GM12874 (cell line): Measurements from ENCODE around the gene CACNA1B.

Source experiments
- CTCF ChIP-seq: IDR thresholded peaks from 2 replicates; pipeline ENCODE4 v1.5.1; 2011; ENCODE audit warnings: low read depth, mild to moderate bottlenecking, control low read depth, low read length, moderate library complexity; ENCODE audit not compliant: insufficient read depth

CACNA1B gene

GRCh38 chr9:138067613-138068367 is 190.2 kb downstream of the CACNA1B start:
- no peak for TF ChIP-seq CTCF

GRCh38 chr9:138068601-138069035 is 191.0 kb downstream of the CACNA1B start:
- no peak for TF ChIP-seq CTCF

- TF ChIP-seq CTCF, result no peak
Observed at GRCh38 chr9:138069731-138070456, 192.3 kb downstream of the CACNA1B start.

GRCh38 chr9:138070815-138071214 is 193.2 kb downstream of the CACNA1B start:
- TF ChIP-seq CTCF, result no peak

GRCh38 chr9:138071292-138071691 is 193.7 kb downstream of the CACNA1B start:
- no peak for TF ChIP-seq CTCF

- no peak for TF ChIP-seq CTCF
Observed at GRCh38 chr9:138071731-138072130, 194.1 kb downstream of the CACNA1B start.

GRCh38 chr9:138072161-138072842 is 194.7 kb downstream of the CACNA1B start:
- no peak for TF ChIP-seq CTCF
